Mesenteric fat pad (tissue), 1 donor: ENCODE data around the gene CLEC3B. TPM values are rescaled to one million over a fixed set of nuclear protein-coding genes. Genes with fewer than 3 reads are reported as not detected.
"Not testable (repeated sequence)": the region's sequence is repeated elsewhere in the genome, so short reads cannot be mapped to it uniquely, and the experiment has no call there.

Experiments used
- DNase-seq: peaks from one replicate; pipeline ENCODE4 v3.0.0-alpha.2; 2020; ENCODE audit warnings: low spot score
- total RNA-seq: library from RNA; stranded (reverse); fragmentation: NEBNext Ultra II Directional; extraction: Animal tissue kit (Norgen Biotek cat#: 25700); gene quantifications from one replicate; pipeline ENCODE4 v1.2.1, GENCODE V29; 2021
- donor health status: DM: yes; HTN: yes; CAD: no.

Gene CLEC3B
- total RNA-seq, 1 donor from 2014 or later, result 217 TPM

DNA sequence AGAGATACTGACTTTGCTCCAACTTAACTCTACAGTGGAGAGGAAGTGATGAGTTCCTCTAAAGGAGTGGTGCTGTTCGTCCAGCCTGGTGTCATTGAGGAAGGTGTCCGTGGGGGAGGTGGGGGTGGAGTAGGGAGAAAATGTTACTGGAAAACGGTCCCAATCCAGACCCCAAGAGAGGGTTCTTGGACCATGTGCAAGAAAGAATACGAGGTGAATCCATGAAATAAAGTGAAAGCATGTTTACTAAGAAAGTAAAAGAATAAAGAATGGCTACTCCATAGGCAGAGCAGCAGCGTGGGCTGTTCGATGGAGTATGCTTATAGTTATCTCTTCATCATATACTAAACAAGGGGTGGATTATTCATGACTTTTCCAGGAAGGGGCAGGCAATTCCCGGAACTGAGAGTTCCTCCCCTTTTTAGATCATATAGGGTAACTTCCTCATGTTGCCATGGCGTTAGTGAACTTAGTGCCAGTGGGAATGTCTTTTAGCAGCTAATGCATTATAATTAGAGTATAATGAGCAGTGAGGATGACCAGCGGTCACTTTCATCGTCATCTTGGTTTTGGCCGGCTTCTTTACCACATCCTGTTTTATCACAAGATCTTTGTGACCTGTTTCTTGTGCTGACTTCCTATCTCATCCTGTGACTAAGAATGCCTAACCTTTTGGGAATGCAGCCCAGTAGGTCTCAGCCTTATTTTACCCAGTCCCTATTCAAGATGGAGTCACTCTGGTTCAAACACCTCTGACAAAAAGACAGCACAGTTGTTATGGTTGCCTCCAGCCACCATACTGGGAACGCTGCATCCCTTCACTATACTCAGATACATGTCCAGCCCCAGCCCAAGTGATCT, 38.6 kb downstream of the CLEC3B start:
- no peak for DNase-seq

GRCh38 chr3:45065373-45065720, 39.2 kb downstream of the CLEC3B start:
- no peak for DNase-seq

DNA sequence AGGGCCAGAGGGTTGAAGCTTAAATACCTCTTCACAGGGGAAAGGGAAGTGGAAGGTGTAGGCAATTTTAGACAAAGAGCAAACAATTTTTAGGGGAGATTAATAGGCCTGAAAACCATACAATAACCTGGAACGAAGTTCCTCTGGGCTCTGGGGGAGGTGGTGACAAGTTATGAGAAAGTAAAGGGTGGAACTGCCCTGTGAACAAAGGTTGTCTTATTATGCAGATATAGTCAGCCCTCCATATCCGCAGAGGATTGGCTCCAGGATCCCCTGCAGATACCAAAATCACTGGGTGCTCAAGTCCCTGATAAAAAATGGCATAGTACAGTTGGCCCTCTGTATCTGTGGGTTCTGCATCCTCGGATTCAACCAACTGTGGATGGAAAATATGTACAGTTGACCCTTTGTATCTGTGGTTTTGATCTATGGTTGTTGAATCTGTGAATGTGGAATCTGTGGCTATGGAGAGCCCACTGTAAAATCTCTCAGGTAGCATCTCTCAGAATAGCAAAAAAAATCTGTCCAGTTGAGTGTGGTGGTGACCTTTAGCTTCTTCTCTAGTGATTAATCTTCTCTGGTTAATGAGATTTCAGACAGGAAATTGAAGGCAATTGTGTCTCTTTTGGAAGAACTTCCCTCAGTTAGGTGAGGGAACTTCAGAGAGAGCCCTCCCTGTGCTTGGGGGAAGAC, 40.2 kb downstream of the CLEC3B start:
- DNase-seq, result no peak

DNA sequence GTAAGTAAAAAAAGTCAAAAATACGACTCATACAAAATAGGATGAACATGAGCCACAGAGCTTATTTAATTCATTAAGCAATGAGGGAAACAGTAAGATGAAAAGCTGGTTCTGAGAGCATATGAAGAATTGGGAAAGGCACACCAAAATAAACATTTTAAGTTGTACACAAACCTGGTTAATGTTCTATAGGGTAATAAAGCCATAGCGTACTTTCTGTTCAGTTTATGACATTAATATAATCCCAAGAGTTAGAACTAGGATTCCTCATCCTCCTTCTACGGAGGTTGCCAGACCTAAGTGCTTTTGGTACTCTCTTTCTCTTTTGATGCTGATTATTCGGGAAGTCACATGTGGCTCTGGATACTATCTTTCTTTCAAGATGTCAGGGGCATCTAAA, 41.4 kb downstream of the CLEC3B start:
- no peak for DNase-seq

GRCh38 chr3:45067941-45068340, 41.8 kb downstream of the CLEC3B start:
- DNase-seq, result no peak

- no peak for DNase-seq
Measured at GRCh38 chr3:45071075-45071474, 45.0 kb downstream of the CLEC3B start.

DNA sequence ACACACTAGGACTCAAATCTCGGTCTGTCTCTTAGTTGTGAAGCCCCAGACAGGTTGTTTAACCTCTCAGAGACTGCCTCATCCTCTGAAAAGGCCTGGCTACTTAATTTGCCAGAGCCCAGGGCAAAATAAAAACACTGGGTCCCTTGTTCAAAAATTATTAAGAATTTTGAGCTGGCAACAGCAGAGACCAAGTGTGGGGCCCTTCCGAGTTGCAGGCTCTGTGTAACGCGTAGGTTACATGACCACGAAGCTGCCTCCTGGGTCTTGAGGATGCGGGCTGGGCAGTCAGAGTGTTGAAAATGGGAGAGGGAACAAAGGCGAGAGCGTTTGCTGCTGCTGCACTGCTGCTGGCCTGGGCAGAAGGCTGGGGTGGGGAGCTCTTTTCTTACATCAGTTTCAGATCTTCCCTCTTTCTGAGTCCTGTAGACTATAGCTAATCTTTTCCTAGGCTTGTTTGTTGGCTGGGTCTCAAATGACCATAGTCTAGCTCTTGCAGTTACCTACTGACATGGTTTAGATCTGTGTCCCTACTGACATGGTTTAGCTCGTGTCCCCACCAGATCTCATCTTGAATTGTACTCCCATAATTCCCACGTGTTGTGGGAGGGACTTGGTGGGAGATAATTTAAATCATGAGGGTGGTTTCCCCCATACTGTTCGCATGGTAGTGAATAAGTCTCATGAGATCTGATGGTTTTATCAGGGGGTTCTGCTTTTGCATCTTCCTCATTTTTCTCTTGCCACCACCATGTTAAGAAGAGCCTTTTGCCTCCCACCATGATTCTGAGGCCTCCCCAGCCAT, 49.9 kb downstream of the CLEC3B start:
- DNase-seq, result no peak

- not testable (repeated sequence) for DNase-seq
Measured at GRCh38 chr3:45078256-45078655, 52.2 kb downstream of the CLEC3B start.

DNA sequence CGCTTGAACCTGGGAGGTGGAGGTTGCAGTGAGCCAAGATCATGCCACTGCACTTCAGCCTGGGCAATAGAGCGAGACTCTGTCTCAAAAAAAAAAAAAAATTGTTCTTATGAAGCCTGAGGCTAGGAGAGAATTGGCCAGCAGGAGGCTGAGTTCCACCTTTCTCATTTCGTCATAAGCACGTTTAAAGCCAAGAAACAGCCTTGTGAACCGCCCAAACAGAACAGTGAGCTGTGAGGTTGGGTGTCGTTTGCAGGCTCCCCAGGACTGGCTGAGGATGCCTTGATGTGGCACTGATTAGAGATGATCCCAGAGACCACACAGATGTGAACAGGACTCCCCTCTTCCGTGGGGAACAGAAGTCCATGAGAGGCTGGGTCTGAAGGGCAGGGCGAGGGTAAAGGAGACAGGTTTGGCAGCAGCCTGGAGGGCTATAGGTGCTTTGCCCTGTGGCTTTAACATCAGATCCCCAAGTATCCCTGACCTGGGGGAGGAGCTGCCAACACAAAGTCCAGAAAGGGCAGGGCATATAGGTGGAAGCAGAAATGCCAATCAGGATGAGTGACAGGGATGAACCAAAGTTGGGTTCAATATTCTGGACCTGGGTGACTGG, 52.9 kb downstream of the CLEC3B start:
- no peak for DNase-seq

GRCh38 chr3:45079715-45080114, 53.6 kb downstream of the CLEC3B start:
- DNase-seq, result no peak

DNA sequence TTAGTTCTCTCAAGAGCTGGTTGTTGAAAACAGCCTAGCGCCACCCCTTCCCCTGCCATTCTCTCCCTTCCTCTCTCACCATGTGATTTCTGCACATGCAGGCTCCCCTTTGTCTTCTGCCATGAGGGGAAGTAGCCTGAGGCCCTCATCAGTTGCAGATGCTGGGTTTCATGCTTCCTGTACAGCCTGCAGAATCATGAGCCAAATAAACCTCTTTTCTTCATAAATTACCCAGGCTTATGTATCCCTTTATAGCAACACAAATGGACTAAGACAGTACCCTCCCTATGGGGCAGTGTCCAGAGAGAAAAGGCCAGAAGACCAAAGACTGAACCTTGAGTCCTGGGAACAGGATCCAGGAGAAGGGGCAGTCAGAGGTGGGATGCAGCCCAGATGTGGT, 54.7 kb downstream of the CLEC3B start:
- no peak for DNase-seq

DNA sequence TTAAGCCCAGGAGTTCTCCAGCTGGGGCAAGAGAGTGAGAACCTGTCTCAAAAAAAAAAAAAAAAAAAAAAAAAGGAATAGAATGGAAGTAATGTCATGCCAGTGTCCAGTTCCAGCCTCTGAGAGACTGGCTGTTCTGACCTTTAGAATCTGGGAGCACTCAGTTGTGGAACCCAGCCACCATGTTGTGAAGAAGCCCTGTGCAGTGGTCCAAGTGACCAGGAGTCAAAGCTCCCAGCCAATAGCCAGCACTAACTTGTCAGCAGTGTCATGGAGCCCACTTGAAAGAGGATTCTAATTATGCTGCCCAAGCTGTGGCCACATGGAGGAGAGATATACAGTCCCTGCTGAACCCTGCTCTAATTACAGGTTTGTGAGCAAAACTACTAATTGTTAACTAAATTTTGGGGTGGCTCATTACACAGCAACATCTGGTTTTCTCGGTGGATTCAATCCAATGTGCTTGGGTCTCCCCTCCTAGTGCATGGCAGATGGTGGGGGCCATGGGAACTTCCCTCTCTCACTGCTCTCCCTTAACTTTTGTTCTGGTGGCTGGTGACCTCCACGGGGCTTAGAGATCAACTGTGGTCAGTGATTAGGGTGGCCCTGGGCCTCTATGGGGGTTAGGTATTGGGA, 55.5 kb downstream of the CLEC3B start:
- DNase-seq, result no peak

GRCh38 chr3:45082142-45082538, 56.0 kb downstream of the CLEC3B start:
- DNase-seq, result no peak

- DNase-seq, result no peak
Measured at GRCh38 chr3:45083023-45083422, 56.9 kb downstream of the CLEC3B start.

DNA sequence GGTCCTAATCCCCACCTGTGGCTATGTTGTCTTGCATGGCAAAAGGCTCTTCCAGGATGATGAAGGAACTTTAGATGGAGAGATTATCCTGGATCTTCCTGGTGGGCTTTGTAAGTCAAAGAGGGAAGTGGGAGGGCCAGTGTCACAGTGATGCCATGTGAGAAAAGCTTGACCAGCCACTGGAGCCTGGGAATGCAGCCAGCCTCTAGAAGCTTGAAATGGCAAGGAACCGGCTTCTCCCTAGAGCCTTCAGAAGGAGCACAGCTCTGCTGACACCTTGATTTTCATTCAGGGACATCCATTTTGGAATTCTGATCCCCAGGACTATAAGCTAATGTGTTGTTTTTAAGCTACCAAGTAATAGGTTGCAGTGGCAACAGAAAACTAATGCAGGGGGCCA, 58.3 kb downstream of the CLEC3B start:
- peak; percentile 43 for DNase-seq

- no peak for DNase-seq
Measured at GRCh38 chr3:45084820-45085816, 59.0 kb downstream of the CLEC3B start.
